PC-9 (cell line): ENCODE measurements around the gene NBEA. TPM values are rescaled to one million over a fixed set of nuclear protein-coding genes. Genes with fewer than 3 reads are reported as not detected.

Source experiments
- BruUV-seq: library from RNA; stranded (reverse); fragments of 400-500 nt; replicated peaks from 2 replicates; lab custom pipeline; 2021; lab: Mats Ljungman, UMichigan
- CTCF ChIA-PET: fragments of 300-600 bp; sonication (Branson Sonifier 250); formaldehyde crosslinking; loops from one replicate; lab custom pipeline; 2022; ENCODE audit warnings: antibody characterized with exemption; lab: Charles Lee
- POLR2A ChIA-PET: fragments of 300-600 bp; sonication (Branson Sonifier 250); formaldehyde crosslinking; loops from one replicate; lab custom pipeline; 2022; ENCODE audit warnings: antibody characterized with exemption; ENCODE audit not compliant: unreplicated experiment; lab: Charles Lee
- DNase-seq, 2 experiments: peaks; one replicate each; pipeline versions ENCODE4 v3.0.0 to v3.0.0-alpha.2; 2015 to 2022; ENCODE audit warnings: mixed read lengths in 1 of 2
- H2AFZ ChIP-seq: fragments of 200-600 bp; sonication (generic); 2 replicates; pipeline ENCODE4 v1.8.1; 2017; ENCODE audit warnings: antibody characterized with exemption
- H3F3A ChIP-seq: fragments of 200-600 bp; sonication (generic); 2 replicates; pipeline ENCODE4 v1.8.1; 2017; ENCODE audit warnings: antibody characterized with exemption, mild to moderate bottlenecking, low read depth; ENCODE audit not compliant: insufficient read depth
- H3K27ac ChIP-seq: fragments of 200-600 bp; sonication (generic); 2 replicates; pipeline ENCODE4 v1.6.1; 2016; ENCODE audit warnings: mixed run types
- H3K27me3 ChIP-seq: fragments of 200-600 bp; sonication (generic); 2 replicates; pipeline ENCODE4 v1.6.1; 2016; ENCODE audit warnings: low read depth, mixed run types; ENCODE audit not compliant: insufficient read depth
- H3K36me3 ChIP-seq: fragments of 200-600 bp; sonication (generic); 2 replicates; pipeline ENCODE4 v1.6.1; 2016; ENCODE audit warnings: low read depth, mixed run types
- H3K4me1 ChIP-seq: fragments of 200-600 bp; sonication (generic); replicated peaks from 2 replicates; pipeline ENCODE4 v1.6.1; 2016; ENCODE audit warnings: mixed run types; ENCODE audit not compliant: insufficient read depth
- H3K4me2 ChIP-seq: fragments of 200-600 bp; sonication (generic); 2 replicates; pipeline ENCODE4 v1.6.1; 2017; ENCODE audit warnings: mixed run types
- H3K4me3 ChIP-seq: fragments of 200-600 bp; sonication (generic); 2 replicates; pipeline ENCODE4 v1.6.1; 2016; ENCODE audit warnings: mixed run types
- H3K79me2 ChIP-seq: fragments of 200-600 bp; sonication (generic); 2 replicates; pipeline ENCODE4 v1.6.1; 2017; ENCODE audit warnings: low read depth, mixed run types
- H3K9me2 ChIP-seq: fragments of 200-600 bp; sonication (generic); 2 replicates; pipeline ENCODE4 v1.8.1; 2017; ENCODE audit warnings: mild to moderate bottlenecking; ENCODE audit not compliant: insufficient read depth
- H3K9me3 ChIP-seq: fragments of 200-600 bp; sonication (generic); 2 replicates; pipeline ENCODE4 v1.8.1; 2016; ENCODE audit warnings: low read depth; ENCODE audit not compliant: insufficient read depth
- H4K20me1 ChIP-seq: fragments of 200-600 bp; sonication (generic); 2 replicates; pipeline ENCODE4 v1.8.1; 2017; ENCODE audit not compliant: insufficient read depth
- EZH2 ChIP-seq: fragments of 200-600 bp; sonication (generic); IDR thresholded peaks from 2 replicates; pipeline ENCODE4 v1.8.0; 2017; ENCODE audit warnings: antibody characterized with exemption, low read depth
- intact Hi-C: fragments of 100-400 bp; cut with micrococcal nuclease; formaldehyde crosslinking; loops from one replicate; pipeline ENCODE4 v1.10.0; 2022; ENCODE audit not compliant: unreplicated experiment
- total RNA-seq: library from RNA; stranded (reverse); gene quantifications from 2 replicates; pipeline ENCODE4 v1.2.3, GENCODE V29; 2021
- TF ChIP-seq, protein P1 (sequence below): fragments of 200-600 bp; sonication (generic); conservative IDR thresholded peaks from 2 replicates; pipeline ENCODE4 v1.6.1; 2017; ENCODE audit warnings: mixed run types, antibody characterized with exemption, mild to moderate bottlenecking, moderate library complexity

Gene NBEA
- total RNA-seq, 1 experiment from 2014 or later: 4.0 TPM

GRCh38 chr13:35179920-35180663 is 238.0 kb downstream of the NBEA start:
- no peak overlapping the region for H2AFZ ChIP-seq
- H3K79me2 ChIP-seq: no peaks in the 10 kb centered on the region
- no peak for DNase-seq
- intact Hi-C loops: no loop called here
- TF ChIP-seq, protein P1, sequence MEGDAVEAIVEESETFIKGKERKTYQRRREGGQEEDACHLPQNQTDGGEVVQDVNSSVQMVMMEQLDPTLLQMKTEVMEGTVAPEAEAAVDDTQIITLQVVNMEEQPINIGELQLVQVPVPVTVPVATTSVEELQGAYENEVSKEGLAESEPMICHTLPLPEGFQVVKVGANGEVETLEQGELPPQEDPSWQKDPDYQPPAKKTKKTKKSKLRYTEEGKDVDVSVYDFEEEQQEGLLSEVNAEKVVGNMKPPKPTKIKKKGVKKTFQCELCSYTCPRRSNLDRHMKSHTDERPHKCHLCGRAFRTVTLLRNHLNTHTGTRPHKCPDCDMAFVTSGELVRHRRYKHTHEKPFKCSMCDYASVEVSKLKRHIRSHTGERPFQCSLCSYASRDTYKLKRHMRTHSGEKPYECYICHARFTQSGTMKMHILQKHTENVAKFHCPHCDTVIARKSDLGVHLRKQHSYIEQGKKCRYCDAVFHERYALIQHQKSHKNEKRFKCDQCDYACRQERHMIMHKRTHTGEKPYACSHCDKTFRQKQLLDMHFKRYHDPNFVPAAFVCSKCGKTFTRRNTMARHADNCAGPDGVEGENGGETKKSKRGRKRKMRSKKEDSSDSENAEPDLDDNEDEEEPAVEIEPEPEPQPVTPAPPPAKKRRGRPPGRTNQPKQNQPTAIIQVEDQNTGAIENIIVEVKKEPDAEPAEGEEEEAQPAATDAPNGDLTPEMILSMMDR: no peak
- TF ChIP-seq EZH2: no peak
- no peaks in the 10 kb centered on the region for H3K27me3 ChIP-seq
- no peak overlapping the region for H3K4me3 ChIP-seq
- POLR2A ChIA-PET: no interaction called here
- H3F3A ChIP-seq: no peaks in the 10 kb centered on the region
- H3K4me1 ChIP-seq: no peaks in the 10 kb centered on the region
- no peaks in the 10 kb centered on the region; the same call in 1 of the 2 replicates for H3K9me2 ChIP-seq
- H3K9me3 ChIP-seq: no peaks in the 10 kb centered on the region
- BruUV-seq: no TSS peak
- H4K20me1 ChIP-seq: no peaks in the 10 kb centered on the region
- H3K36me3 ChIP-seq: no peaks in the 10 kb centered on the region
- CTCF ChIA-PET: no interaction called here
- no peak overlapping the region for H3K27ac ChIP-seq
- H3K4me2 ChIP-seq: no peak overlapping the region

GRCh38 chr13:35190241-35190640 is 248.2 kb downstream of the NBEA start:
- H3K4me3 ChIP-seq: no peak overlapping the region
- CTCF ChIA-PET: no interaction called here
- no peaks in the 10 kb centered on the region for H3K27me3 ChIP-seq
- H4K20me1 ChIP-seq: no peaks in the 10 kb centered on the region
- H3K9me3 ChIP-seq: no peaks in the 10 kb centered on the region
- no peak overlapping the region for H2AFZ ChIP-seq
- intact Hi-C loops: no loop called here
- H3F3A ChIP-seq: no peaks in the 10 kb centered on the region
- POLR2A ChIA-PET: no interaction called here
- H3K9me2 ChIP-seq: no peaks in the 10 kb centered on the region
- BruUV-seq: no TSS peak
- no peaks in the 10 kb centered on the region for H3K4me1 ChIP-seq
- no peaks in the 10 kb centered on the region for H3K36me3 ChIP-seq
- TF ChIP-seq EZH2: no peak
- TF ChIP-seq, protein P1: no peak
- no peak overlapping the region for H3K27ac ChIP-seq
- no peaks in the 10 kb centered on the region for H3K79me2 ChIP-seq
- H3K4me2 ChIP-seq: no peak overlapping the region
- DNase-seq: no peak

DNA sequence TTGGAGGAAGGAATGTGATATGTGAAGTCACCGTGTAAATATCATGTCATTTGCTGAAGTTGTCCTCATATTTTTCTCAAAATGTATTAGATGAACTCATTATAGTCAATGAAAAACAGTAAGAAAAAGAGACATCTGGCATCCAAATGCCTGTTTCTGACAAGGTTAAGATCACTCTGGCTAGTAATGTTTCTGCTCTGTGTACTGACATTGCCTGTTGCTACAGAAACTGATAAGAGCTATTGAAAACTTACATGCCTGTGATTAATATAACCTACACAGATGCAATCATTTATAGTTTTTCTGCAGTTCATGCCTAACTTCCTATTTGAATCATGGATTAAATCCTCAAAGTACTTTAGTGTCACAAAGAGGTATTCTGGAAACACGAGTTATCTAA is 249.8 kb downstream of the NBEA start:
- H3K36me3 ChIP-seq: no peaks in the 10 kb centered on the region
- CTCF ChIA-PET: no interaction called here
- no peaks in the 10 kb centered on the region for H3K9me3 ChIP-seq
- H3K4me2 ChIP-seq: no peak overlapping the region
- H3K79me2 ChIP-seq: no peaks in the 10 kb centered on the region
- H3K27me3 ChIP-seq: no peaks in the 10 kb centered on the region
- H3F3A ChIP-seq: no peaks in the 10 kb centered on the region
- no peaks in the 10 kb centered on the region for H3K4me1 ChIP-seq
- H3K9me2 ChIP-seq: no peaks in the 10 kb centered on the region
- BruUV-seq: no TSS peak
- H2AFZ ChIP-seq: no peak overlapping the region
- H4K20me1 ChIP-seq: no peaks in the 10 kb centered on the region
- no peak for DNase-seq
- intact Hi-C loops: no loop called here
- POLR2A ChIA-PET: no interaction called here
- no peak overlapping the region for H3K4me3 ChIP-seq
- H3K27ac ChIP-seq: no peak overlapping the region
- no peak for TF ChIP-seq EZH2
- TF ChIP-seq, protein P1: no peak
